HepG2 (cell line): Measurements from ENCODE around the gene NTM.

Experiments used
- ZFY ChIP-seq: sonication (generic); formaldehyde crosslinking; IDR thresholded peaks from 2 replicates; pipeline ENCODE4 v1.4.0; 2020; ENCODE audit warnings: missing genetic modification reagents
- ZNF24 ChIP-seq: fragments of 450-650 bp; IDR thresholded peaks from 2 replicates; pipeline ENCODE4 v1.6.1; 2017; ENCODE audit warnings: antibody characterized with exemption, mild to moderate bottlenecking
- TF ChIP-seq, protein P1 (sequence below): sonication (generic); formaldehyde crosslinking; IDR thresholded peaks from 2 replicates; pipeline ENCODE4 v1.4.0; 2020; ENCODE audit warnings: missing genetic modification reagents
- TF ChIP-seq, protein P2 (sequence below): sonication (generic); formaldehyde crosslinking; IDR thresholded peaks from 2 replicates; pipeline ENCODE4 v1.5.0; 2020; ENCODE audit warnings: mild to moderate bottlenecking, missing genetic modification reagents, moderate library complexity

DNA sequence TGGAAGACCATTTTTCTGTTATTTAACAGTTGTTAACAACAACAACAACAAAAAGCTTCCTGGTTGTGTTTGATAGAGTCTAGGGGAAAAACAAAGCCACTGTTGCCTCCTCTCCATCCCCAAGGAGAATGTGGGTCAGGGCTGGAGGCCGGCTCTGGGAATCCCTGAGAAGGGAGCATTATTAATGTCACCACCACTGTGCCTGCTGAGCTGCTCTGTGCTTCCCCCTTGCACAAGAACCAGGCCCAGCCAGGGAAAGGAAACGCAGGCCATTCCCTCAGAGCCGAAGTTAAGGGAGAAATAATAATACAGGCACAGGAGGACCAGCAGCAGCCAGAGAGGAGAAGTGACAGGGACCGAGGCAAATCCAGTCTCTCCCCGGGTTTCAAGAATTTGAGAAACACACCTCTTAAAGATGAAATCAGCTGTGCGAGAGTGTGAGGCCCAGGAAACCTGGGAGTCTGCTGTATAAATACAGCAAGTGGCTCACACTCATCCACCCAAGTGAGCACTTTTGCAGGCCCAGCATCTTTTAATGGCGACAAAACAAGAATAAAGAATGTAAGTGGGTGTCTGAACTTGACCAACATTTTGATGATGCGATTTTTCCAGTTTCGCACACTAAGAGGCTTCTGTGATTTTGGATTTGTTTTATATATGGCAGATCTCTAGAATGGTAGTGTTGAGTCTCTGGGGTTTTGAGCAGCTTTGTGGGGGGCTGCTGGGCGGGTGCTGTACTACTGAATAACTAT, 539.2 kb downstream of the NTM start:
- TF ChIP-seq, protein P1, sequence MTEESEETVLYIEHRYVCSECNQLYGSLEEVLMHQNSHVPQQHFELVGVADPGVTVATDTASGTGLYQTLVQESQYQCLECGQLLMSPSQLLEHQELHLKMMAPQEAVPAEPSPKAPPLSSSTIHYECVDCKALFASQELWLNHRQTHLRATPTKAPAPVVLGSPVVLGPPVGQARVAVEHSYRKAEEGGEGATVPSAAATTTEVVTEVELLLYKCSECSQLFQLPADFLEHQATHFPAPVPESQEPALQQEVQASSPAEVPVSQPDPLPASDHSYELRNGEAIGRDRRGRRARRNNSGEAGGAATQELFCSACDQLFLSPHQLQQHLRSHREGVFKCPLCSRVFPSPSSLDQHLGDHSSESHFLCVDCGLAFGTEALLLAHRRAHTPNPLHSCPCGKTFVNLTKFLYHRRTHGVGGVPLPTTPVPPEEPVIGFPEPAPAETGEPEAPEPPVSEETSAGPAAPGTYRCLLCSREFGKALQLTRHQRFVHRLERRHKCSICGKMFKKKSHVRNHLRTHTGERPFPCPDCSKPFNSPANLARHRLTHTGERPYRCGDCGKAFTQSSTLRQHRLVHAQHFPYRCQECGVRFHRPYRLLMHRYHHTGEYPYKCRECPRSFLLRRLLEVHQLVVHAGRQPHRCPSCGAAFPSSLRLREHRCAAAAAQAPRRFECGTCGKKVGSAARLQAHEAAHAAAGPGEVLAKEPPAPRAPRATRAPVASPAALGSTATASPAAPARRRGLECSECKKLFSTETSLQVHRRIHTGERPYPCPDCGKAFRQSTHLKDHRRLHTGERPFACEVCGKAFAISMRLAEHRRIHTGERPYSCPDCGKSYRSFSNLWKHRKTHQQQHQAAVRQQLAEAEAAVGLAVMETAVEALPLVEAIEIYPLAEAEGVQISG (CRISPR knock-in tag): no peak
- TF ChIP-seq ZNF24 (no peak), ZFY (no peak)
- TF ChIP-seq, protein P2, sequence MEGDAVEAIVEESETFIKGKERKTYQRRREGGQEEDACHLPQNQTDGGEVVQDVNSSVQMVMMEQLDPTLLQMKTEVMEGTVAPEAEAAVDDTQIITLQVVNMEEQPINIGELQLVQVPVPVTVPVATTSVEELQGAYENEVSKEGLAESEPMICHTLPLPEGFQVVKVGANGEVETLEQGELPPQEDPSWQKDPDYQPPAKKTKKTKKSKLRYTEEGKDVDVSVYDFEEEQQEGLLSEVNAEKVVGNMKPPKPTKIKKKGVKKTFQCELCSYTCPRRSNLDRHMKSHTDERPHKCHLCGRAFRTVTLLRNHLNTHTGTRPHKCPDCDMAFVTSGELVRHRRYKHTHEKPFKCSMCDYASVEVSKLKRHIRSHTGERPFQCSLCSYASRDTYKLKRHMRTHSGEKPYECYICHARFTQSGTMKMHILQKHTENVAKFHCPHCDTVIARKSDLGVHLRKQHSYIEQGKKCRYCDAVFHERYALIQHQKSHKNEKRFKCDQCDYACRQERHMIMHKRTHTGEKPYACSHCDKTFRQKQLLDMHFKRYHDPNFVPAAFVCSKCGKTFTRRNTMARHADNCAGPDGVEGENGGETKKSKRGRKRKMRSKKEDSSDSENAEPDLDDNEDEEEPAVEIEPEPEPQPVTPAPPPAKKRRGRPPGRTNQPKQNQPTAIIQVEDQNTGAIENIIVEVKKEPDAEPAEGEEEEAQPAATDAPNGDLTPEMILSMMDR (CRISPR knock-in tag): no peak
